Upper lobe of left lung (tissue), 4 donors: Measurements from ENCODE around the gene MT1HL1.

Experiments
- CTCF ChIP-seq, 6 experiments: fragments of 450-650 bp in 4 of 6; fragments of 200-600 bp in 2 of 6; sonication (generic) in 2 of 6; IDR thresholded peaks; one replicate each; pipeline ENCODE4 v1.5.1; 2016 to 2019; ENCODE audit warnings: antibody characterized with exemption in 6 of 6
- EP300 ChIP-seq, 4 donors: sonication (generic); formaldehyde crosslinking; IDR thresholded peaks; one replicate each; pipeline ENCODE4 v1.5.1; 2017; ENCODE audit warnings: antibody characterized with exemption in 4 of 4, control low read depth in 2 of 4
- POLR2A ChIP-seq, 4 donors: fragments of 450-650 bp; IDR thresholded peaks; one replicate each; pipeline ENCODE4 v1.5.1; 2016 to 2017; ENCODE audit warnings: antibody characterized with exemption in 4 of 4, mild to moderate bottlenecking in 2 of 4
- POLR2AphosphoS5 ChIP-seq, 2 donors: sonication (generic); formaldehyde crosslinking; IDR thresholded peaks; one replicate each; pipeline ENCODE4 v1.5.1; 2017; ENCODE audit warnings: antibody characterized with exemption in 2 of 2

GRCh38 chr1:237011432-237011831 lies 7.2 kb upstream of the MT1HL1 start:
- TF ChIP-seq CTCF (IDR thresholded peaks at IDR 0.05) (no peak), EP300 (IDR thresholded peaks at IDR 0.05) (no peak), POLR2A (IDR thresholded peaks at IDR 0.05) (no peak), POLR2AphosphoS5 (IDR thresholded peaks at IDR 0.05) (no peak)
